HG03378 (cell line): ENCODE measurements around the gene RABEP2.
A peak's percentile ranks its signal among the peaks of the same experiment; 100 is the strongest.
"Not testable (repeated sequence)": the region's sequence is repeated elsewhere in the genome, so short reads cannot be mapped to it uniquely, and the experiment has no call there.

Experiments
- ATAC-seq: cut with Tn5 transposase; IDR thresholded peaks from one replicate; pipeline ENCODE4 v1.9.1; 2021; ENCODE audit warnings: mild to moderate bottlenecking, moderate library complexity; ENCODE audit not compliant: unreplicated experiment

Gene RABEP2

DNA sequence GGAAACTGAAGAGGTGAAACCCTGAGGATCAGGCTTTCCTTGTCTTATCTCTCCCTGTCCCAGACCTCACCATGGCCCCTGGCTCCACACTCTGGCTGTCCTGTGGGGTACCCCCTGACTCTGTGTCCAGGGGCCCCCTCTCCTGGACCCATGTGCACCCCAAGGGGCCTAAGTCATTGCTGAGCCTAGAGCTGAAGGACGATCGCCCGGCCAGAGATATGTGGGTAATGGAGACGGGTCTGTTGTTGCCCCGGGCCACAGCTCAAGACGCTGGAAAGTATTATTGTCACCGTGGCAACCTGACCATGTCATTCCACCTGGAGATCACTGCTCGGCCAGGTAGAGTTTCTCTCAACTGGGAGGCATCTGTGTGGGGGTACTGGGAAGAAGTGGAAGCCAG lies 8.1 kb upstream of the RABEP2 start:
- no peak for ATAC-seq

DNA sequence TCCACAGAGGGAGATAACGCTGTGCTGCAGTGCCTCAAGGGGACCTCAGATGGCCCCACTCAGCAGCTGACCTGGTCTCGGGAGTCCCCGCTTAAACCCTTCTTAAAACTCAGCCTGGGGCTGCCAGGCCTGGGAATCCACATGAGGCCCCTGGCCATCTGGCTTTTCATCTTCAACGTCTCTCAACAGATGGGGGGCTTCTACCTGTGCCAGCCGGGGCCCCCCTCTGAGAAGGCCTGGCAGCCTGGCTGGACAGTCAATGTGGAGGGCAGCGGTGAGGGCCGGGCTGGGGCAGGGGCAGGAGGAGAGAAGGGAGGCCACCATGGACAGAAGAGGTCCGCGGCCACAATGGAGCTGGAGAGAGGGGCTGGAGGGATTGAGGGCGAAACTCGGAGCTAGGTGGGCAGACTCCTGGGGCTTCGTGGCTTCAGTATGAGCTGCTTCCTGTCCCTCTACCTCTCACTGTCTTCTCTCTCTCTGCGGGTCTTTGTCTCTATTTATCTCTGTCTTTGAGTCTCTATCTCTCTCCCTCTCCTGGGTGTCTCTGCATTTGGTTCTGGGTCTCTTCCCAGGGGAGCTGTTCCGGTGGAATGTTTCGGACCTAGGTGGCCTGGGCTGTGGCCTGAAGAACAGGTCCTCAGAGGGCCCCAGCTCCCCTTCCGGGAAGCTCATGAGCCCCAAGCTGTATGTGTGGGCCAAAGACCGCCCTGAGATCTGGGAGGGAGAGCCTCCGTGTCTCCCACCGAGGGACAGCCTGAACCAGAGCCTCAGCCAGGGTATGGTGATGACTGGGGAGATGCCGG lies 7.5 kb upstream of the RABEP2 start:
- ATAC-seq: no peak

DNA sequence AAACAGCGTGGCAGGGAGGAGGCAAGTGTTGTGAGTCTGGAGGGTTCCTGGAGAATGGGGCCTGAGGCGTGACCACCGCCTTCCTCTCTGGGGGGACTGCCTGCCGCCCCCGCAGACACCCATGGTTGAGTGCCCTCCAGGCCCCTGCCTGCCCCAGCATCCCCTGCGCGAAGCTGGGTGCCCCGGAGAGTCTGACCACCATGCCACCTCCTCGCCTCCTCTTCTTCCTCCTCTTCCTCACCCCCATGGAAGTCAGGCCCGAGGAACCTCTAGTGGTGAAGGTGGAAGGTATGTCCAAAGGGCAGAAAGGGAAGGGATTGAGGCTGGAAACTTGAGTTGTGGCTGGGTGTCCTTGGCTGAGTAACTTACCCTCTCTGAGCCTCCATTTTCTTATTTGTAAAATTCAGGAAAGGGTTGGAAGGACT lies 6.8 kb upstream of the RABEP2 start, which contains the start of gene CD19:
TSS of gene CD19 (plus strand) at position 171 of the 425 bp plus-strand sequence. CDS start at position 201, 30 bp downstream.
- no peak for ATAC-seq

DNA sequence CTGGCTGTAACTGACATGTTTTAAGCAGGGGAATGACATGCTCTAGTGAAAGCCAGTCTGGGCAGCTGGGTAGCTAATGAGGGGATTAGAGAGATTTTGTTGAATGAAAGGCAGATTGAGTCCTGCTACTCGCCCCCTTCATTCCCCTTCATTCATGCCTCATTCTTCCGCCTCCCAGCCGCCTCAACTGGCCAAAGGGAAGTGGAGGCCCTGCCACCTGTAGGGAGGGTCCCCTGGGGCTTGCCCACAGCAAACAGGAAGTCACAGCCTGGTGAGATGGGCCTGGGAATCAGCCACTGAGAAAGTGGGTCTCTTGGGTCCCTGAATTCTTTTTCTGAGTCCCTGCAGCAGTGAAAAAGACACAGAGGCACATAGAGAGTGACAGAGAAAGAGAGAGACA lies 5.6 kb upstream of the RABEP2 start:
- ATAC-seq: peak; percentile 43

DNA sequence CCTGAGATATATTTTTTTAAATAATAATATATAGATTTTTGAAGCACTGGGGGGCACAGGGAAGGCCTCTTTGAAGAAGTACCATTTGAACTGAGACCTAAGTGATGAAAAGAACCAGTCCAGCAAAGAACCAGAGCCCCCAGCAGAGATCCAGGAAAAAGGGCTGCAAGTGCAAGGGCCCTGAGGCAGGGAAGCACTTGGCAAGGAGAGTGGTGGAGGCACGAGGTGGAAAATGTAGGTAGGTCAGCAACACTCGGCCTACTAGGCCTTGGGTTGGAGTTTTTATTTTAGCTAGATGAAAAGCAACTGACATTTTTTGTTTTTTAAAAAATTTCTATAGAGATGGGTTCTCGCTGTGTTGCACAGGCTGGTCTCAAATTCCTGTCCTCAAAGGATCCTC lies 5.2 kb upstream of the RABEP2 start:
- ATAC-seq: no peak

DNA sequence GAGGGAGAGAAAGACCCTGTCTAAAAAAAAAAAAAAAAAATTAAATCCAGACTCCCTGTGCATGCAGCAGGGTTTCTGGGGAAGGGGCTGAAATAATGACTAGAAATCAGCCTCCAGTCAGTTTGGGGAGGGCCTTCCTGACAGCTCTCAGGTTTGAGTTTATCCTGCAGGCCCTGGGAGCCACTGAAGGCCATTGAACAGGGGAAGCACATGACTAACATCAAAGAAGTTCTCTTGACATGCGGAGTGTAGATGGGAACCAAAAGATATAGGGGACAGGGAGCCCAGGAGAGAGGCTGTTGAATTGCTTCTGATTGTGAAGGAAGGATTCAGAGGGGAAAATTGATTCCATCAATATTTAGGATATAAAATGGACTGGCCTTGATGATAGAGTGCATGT lies 2.8 kb upstream of the RABEP2 start:
- ATAC-seq: no peak

DNA sequence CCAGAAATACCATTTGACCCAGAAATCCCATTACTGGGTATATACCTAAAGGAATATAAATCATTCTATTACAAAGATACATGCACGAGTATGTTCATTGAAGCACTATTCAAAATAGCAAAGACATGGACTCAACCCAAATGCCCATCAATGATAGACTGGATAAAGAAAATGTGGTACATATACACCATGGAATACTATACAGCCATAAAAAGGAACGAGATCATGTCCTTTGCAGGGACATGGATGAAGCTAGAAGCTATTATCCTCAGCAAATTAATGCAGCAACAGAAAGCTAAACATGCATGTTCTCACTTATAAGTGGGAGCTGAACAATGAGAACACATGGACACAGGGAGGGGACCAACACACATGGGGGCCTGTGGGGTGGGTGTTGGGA lies 1.2 kb upstream of the RABEP2 start:
- not testable (repeated sequence) for ATAC-seq

DNA sequence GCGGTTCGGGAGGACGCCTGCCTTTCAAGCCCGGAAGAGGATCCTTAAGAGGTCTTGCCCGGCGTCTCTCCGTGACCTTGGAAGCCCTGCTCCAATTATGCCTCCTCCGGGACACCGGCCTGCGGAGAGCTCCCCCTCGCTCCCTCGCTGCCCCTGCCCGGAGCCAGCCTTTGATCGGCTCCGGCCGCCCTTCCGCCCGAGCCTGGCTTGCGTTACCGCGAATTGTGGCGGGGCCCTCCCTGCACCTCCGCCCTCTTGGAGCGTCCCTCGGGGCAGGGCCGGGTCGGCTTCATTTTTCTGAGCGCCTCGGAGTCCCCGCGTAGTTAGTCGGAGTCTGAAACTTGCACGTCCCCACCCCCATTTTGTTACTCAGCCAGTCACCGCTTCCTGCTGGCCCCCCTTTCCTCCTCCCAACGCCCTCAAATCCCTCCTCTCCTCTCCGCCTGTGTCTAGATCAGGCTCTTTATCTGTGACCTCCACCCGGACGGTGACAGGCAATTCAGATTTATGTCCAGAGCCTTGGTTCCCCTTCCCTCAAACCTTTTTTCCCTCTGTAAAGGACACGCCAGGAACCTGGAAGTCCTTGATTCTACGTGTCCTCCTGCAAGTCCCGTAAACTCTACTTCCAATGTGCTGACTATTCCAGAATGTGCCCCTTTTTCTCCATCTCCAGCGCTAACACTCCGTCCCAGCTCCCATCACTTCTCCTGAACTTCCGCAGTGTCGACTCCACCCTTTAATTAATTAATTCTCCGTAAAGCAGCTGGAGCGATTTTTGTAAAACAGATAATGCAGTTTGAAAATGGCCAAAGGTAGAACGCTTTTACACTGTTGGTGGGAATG lies 569 bp upstream of the RABEP2 start:
- ATAC-seq: peak; percentile 26

DNA sequence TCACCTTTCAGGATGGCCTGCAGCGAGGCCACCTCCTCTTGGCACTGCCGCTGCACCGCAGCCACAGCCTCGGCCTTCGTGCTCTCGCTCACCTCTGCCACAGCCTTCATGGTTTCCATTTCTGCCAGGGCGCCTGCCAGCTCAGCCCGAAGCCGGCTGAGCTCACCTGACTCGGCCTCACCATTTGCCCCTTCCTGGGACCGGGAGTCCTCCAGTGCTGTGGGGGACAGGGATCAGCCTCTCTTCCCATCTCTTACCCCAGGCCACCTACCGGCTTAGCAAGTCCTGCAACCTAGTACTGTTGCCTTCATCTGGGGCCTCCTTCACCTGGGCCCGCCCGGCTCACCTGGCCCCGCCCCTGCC lies 658 bp downstream of the RABEP2 start:
- ATAC-seq: no peak

DNA sequence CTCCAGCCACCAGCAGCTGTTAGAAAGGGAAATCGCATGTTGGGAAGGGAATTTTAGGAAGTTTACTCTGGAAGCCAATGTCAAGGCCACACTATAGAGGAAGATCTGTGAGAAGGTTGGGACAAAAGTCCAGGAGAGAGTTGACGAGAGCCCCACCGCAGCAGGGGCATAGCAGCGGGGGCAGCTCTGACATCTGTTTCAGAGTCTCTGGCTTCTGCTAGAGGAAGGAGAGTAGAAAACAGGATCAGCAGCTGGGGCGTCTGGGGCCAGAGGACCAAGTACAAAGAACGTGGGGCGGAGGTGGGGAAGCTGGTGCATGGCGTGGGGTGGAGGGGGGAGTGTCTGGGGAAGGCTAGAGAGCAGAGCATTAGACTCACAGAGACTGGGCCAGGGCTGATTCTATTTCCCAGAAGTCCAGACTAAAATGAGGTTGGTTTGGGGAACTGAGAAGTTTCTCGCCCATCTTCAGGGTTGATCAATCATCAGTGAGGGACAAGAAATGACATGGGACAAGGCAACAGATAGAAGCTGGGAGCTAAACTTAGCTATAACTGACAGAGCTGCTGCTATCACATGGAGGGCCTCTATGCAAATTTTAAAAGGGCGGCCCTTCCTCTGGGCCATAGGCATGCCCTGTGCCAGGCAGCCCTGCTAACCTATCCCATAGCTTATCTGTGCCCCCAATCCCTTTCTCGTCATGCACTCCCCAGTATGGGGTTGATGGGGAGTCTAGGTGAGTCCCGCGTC lies 1.2 kb downstream of the RABEP2 start:
- peak; percentile 66 for ATAC-seq

DNA sequence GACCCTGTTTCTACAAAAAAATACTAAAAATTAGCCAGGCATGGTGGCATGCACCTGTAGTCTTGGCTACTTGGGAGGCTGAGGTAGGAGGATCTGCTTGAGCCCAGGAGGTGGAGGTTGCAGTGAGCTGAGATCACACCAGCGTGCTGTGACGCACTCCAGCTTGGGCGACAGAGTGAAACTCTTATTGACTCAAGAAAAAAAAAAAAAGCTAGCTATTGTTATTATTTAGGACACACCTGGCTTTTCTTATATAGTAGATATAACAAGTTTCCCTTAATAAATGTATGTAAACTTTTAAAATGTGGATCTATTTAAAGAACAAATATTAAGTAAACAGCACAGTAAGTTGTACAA lies 1.8 kb downstream of the RABEP2 start:
- no peak for ATAC-seq

DNA sequence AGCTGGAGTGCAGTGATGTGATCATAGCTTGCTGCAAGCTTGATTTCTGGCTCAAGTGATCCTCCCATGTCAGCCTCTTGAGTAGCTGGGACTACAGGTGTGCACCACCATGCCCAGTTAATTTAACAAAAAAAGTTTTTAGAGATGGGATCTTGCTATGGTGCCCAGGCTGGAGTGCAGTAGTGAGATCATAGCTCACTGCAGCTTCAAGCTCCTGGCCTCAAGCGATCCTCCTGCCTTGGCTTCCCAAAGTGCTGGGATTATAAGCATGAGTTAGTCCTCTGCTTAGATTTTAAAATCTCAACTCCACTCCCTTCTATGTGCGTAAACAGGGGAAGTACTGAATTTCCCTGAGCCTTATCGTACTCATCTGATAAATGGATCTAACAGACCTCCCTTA lies 6.3 kb downstream of the RABEP2 start:
- no peak for ATAC-seq

DNA sequence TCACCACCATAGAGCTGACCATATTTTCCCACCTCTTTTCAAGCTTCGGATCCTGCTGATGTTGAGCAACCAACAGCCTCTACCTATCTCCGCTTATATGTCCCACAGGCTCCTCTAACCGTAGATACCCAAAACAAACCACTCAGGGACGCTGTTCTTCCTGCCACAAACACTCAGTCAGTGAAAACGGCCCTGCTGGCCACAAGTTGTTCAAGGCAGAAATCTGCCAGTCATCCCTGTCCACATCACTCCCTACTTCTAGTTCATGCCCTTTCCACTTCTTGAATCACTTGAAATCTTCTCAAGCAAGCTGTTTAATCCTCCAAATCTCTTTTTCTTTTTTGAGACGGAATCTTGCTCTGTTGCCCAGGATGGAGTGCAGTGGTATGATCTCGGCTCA lies 7.9 kb downstream of the RABEP2 start:
- ATAC-seq: no peak

DNA sequence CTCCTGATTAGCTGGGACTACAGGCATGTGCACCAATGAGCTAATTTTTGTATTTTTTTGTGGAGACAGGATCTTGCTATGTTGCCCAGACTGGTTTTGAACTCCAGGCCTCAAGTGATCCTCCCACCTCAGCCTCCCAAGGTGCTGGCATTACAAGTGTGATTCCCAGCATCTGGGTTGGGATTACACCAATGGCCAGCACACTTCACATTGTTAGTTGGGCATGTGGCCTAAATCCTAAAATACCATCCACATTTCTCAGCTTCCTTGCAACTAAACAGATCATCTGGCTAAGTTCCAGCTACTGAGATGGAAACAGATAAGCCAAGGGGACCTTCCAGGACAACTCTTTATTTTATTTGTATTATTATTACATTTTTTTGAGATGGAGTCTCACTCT lies 9.9 kb downstream of the RABEP2 start:
- no peak for ATAC-seq

DNA sequence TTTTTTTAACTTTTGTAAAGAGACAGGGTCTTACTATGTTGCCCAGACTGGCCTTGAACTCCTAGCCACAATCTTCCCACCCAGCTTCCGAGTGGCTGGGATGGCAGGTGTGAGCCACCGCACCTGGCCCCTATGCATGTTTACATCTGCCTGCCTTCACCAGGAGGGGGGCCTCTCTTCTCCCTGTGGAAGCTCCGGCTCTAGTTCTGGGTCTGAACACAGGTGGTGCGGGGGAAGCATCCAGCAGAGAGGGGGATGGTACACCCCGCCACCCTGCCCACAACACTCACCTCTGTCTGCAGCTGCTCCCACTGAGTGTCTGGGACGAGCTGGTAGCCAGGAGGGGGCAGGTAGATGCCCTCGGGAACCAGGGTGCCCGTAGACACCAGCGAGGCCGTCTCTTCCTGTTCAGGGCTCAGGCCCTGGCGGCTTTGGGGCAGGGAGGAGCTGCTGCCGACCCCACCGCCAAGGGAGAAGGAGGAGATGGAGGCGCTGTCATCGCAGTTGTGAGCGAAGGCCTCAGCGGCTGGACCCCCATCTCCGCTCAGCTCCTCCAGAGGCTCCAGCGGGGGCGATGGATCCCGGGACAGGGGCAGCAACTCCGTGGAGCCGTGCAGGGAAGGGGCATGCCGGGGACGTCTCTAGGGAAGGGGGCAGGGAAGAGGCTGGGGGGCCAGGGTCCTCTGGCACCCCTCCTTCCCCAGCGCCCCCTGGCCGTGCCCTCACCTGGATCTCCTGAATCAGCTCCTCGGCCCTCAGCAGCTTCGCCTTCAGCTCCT lies 10.9 kb downstream of the RABEP2 start:
- no peak for ATAC-seq

DNA sequence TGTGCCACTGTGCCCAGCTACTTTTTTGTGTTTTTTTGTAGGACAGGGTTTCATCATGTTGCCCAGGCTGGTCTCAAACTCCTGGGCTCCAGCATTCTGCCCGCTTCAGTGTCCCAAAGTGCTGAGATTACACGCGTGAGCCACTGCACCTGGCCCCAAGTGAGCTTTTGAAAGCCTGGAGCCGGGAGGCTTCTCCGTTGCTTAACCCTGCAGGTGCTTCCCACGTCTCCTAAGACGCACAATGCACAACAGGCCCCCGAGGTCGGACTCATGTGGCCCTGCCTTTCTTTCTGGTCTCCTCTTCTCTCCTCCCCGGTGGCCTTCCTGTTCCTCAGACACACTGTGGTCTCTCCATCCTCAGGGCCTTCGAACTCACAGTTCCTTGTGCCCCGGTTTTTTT lies 12.5 kb downstream of the RABEP2 start:
- ATAC-seq: no peak

DNA sequence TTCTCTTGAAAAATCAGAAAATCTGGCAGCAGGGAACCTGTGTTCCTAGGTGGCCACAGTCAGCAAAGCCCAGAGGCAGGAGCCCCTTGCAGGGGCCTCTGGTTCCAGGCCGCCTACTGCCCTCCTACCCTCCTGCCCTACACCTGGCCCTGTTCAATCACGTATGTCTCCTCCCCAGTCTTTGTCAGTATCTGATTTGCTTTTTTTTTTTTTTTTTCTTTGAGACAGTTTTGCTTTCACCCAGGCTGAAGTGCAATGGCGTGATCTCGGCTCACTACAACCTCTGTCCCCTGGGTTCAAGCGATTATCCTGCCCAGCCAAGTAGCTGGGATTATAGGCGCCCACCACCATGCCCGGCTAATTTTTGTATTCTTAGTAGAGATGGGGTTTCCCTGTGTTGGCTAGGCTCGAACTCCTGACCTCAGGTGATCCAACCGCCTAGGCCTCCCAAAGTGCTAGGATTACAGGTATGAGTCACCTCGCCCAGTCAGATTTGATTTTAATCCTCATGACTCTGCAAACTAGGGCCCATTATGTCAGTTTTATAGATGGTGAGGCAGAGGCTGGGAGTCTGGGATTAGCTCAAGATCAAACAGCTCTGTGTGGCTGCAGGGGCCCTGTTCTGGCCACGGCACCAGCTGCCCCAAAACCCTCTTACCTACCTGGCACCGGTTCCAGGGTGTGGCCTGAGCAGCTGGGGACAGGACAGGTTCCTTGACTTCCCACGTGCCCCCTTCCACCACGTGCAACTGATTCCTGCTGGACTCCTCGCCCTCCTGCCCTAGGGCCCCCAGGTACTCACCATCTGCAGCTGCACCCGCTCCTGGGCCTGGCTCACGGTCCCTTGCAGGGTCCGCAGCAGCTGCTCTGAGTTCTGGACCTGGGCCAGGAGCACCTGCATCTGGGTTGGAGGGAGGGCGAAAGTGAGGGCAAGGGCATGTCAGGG lies 14.7 kb downstream of the RABEP2 start:
- no peak for ATAC-seq

DNA sequence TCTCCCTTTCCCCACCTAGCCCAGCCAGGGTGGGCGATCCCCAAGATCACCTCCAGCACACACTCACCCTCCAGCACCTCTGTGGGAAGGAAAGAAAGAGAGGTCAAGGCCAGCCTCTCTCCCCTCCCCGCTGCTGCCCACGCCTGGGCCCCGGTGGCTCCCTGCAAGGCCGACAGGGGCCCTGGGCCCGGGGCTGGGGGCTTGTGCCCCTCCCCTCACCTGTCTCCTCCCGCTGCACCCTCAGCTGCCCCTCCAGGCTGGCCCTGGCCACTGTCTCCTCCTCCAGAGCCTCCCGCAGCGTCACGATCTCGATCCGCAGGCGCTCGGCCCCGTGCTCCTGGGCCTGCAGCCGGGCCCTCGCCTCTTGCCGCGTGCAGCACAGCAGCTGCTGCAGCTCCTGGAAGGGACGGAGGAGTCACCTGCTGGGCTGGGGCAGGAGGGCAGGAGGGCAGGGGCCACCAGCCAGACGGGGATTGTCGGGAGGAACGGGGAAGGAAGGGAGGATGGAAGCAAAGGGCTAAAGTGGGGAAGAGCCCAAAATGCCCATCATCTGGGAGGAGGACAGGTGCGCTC lies 19.2 kb downstream of the RABEP2 start:
- no peak for ATAC-seq

DNA sequence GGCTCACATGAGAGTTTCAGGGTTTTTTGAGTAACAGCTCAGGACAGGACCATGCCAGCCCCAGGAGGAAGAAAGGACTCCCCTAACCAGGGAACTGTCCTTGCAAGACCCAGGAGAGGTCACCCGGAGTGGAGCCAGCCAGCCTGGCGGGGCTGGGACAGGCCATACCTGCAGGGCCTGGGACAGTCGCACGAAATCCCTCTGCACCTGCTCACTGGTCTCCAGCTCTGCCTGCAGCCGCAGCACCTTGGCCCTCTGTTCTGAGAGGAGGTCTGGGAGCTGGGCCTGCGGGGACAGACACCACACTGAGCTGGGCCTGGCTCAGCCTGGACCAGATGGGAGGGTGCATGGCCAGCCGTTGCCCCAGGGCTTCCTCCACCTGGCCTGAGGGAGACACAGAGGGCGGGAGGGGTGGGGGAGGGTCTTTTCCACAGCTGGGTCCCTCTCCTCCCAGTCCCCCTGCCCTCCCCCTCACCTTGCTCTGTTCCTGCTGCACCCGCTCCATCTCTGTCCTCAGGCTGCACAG lies 19.7 kb downstream of the RABEP2 start:
- ATAC-seq: no peak
